C4-2B (cell line): Measurements from ENCODE around the gene MKX.
A peak's percentile ranks its signal among the peaks of the same experiment; 100 is the strongest.

Experiments
- ZFX ChIP-seq: fragments of 450-650 bp; IDR thresholded peaks from 2 replicates; pipeline ENCODE4 v1.6.1; 2017
- TF ChIP-seq, protein P1 (sequence below): fragments of 450-650 bp; conservative IDR thresholded peaks from 2 replicates; pipeline ENCODE4 v1.5.1; 2017; ENCODE audit warnings: mild to moderate bottlenecking

DNA sequence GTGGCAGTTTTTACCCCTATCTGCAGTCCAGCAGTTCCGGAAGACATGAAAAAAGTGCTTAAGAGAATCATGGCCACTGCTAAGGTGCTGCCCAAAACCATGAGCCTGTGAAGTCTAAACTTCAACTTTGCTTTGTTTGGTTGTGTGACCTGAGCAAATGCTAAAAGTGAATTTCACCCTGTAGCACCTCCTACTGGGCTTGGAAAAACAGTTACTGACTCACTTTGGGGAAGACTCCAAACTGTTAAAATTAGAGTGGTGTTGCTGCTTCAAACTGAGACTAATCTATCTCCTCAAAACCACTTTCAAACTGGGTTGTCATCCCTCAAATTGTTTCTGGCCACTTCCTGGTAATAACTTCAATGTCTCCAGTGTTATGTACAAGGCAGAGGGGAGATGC is 21.3 kb downstream of the MKX start:
- TF ChIP-seq, protein P1, sequence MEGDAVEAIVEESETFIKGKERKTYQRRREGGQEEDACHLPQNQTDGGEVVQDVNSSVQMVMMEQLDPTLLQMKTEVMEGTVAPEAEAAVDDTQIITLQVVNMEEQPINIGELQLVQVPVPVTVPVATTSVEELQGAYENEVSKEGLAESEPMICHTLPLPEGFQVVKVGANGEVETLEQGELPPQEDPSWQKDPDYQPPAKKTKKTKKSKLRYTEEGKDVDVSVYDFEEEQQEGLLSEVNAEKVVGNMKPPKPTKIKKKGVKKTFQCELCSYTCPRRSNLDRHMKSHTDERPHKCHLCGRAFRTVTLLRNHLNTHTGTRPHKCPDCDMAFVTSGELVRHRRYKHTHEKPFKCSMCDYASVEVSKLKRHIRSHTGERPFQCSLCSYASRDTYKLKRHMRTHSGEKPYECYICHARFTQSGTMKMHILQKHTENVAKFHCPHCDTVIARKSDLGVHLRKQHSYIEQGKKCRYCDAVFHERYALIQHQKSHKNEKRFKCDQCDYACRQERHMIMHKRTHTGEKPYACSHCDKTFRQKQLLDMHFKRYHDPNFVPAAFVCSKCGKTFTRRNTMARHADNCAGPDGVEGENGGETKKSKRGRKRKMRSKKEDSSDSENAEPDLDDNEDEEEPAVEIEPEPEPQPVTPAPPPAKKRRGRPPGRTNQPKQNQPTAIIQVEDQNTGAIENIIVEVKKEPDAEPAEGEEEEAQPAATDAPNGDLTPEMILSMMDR = peak; percentile 45
- no peak for TF ChIP-seq ZFX
